HEK293 (cell line): ENCODE measurements around the gene CPN2.

ENCODE experiments used
- CTCF ChIA-PET: fragments of 350-600 bp; formaldehyde crosslinking; extraction: SDS; loops from one replicate; lab custom pipeline; 2021; ENCODE audit warnings: antibody characterized with exemption; lab: Yijun Ruan, JAX
- POLR2A ChIA-PET: fragments of 300-600 bp; formaldehyde crosslinking; extraction: SDS; loops from one replicate; lab custom pipeline; 2020; ENCODE audit warnings: antibody characterized with exemption, inconsistent platforms; lab: Yijun Ruan, JAX
- H3K27ac ChIP-seq: fragments of 200-500 bp; sonication (Bioruptor generic); 2 replicates; pipeline ENCODE4 v1.5.1; 2014; ENCODE audit warnings: low read depth, low read length, control low read depth, inconsistent platforms; ENCODE audit errors: extremely low read depth
- H3K36me3 ChIP-seq, 2 experiments: fragments of 200-500 bp in 1 of 2; sonication (Bioruptor generic) in 1 of 2; 1 replicate in 1 of 2; 2 replicates in 1 of 2; pipeline ENCODE4 v1.5.1; 2014 to 2017; ENCODE audit warnings: inconsistent platforms in 2 of 2, low read length in 2 of 2; ENCODE audit not compliant: control insufficient read depth in 2 of 2, insufficient read depth in 1 of 2
- H3K4me1 ChIP-seq: fragments of 200-500 bp; sonication (Bioruptor generic); 2 replicates; pipeline ENCODE4 v1.5.1; 2014; ENCODE audit warnings: mild to moderate bottlenecking, low read length, inconsistent platforms; ENCODE audit not compliant: control insufficient read depth, insufficient read depth
- H3K4me3 ChIP-seq: 2 replicates; pipeline ENCODE4 v1.5.1; 2011; ENCODE audit warnings: low read depth, mild to moderate bottlenecking, control low read depth, low read length, moderate library complexity
- H3K9me3 ChIP-seq: fragments of 200-500 bp; sonication (Bioruptor generic); 2 replicates; pipeline ENCODE4 v1.5.1; 2014; ENCODE audit warnings: low read depth, low read length, inconsistent platforms; ENCODE audit not compliant: control insufficient read depth, insufficient read depth
- AEBP2 ChIP-seq: fragments of 450-650 bp; formaldehyde crosslinking; IDR thresholded peaks from 2 replicates; pipeline ENCODE4 v1.5.1; 2016; ENCODE audit warnings: missing biosample characterization, missing genetic modification characterization, borderline replicate concordance
- BCL11B ChIP-seq: fragments of 450-650 bp; formaldehyde crosslinking; IDR thresholded peaks from 2 replicates; pipeline ENCODE4 v1.5.1; 2016; ENCODE audit warnings: low read depth, missing biosample characterization, missing genetic modification characterization
- FEZF1 ChIP-seq: fragments of 450-650 bp; formaldehyde crosslinking; IDR thresholded peaks from 2 replicates; pipeline ENCODE4 v1.5.1; 2016; ENCODE audit warnings: missing biosample characterization, missing genetic modification characterization
- HOXC10 ChIP-seq: sonication (generic); formaldehyde crosslinking; IDR thresholded peaks from 2 replicates; pipeline ENCODE4 v1.8.1; 2023; ENCODE audit warnings: mild to moderate bottlenecking, missing genetic modification reagents
- IKZF3 ChIP-seq: fragments of 450-650 bp; IDR thresholded peaks from 2 replicates; pipeline ENCODE4 v1.5.0; 2018; ENCODE audit warnings: missing biosample characterization, mild to moderate bottlenecking, missing genetic modification characterization, moderate library complexity
- OSR2 ChIP-seq: fragments of 450-650 bp; formaldehyde crosslinking; IDR thresholded peaks from 2 replicates; pipeline ENCODE4 v1.5.1; 2016; ENCODE audit warnings: missing biosample characterization, missing genetic modification characterization
- PATZ1 ChIP-seq: fragments of 450-650 bp; formaldehyde crosslinking; IDR thresholded peaks from 2 replicates; pipeline ENCODE4 v1.5.1; 2016; ENCODE audit warnings: missing biosample characterization, missing genetic modification characterization
- PBX3 ChIP-seq: sonication (generic); formaldehyde crosslinking; IDR thresholded peaks from 2 replicates; pipeline ENCODE4 v1.8.1; 2022; ENCODE audit warnings: mild to moderate bottlenecking, moderate library complexity, missing genetic modification reagents
- SALL2 ChIP-seq: fragments of 450-650 bp; formaldehyde crosslinking; IDR thresholded peaks from 2 replicates; pipeline ENCODE4 v1.5.0; 2017; ENCODE audit warnings: missing biosample characterization, mild to moderate bottlenecking, missing genetic modification characterization, borderline replicate concordance
- SCRT1 ChIP-seq: fragments of 450-650 bp; formaldehyde crosslinking; IDR thresholded peaks from 2 replicates; pipeline ENCODE4 v1.5.1; 2016; ENCODE audit warnings: missing biosample characterization, missing genetic modification characterization, borderline replicate concordance
- SCRT2 ChIP-seq: fragments of 450-650 bp; formaldehyde crosslinking; IDR thresholded peaks from 2 replicates; pipeline ENCODE4 v1.5.1; 2016; ENCODE audit warnings: missing biosample characterization, missing genetic modification characterization
- SP7 ChIP-seq: fragments of 450-650 bp; formaldehyde crosslinking; IDR thresholded peaks from 2 replicates; pipeline ENCODE4 v1.5.1; 2016; ENCODE audit warnings: missing biosample characterization, missing genetic modification characterization
- ZBTB17 ChIP-seq: fragments of 450-650 bp; formaldehyde crosslinking; IDR thresholded peaks from 2 replicates; pipeline ENCODE4 v1.5.1; 2016; ENCODE audit warnings: missing biosample characterization, missing genetic modification characterization
- ZBTB48 ChIP-seq: fragments of 450-650 bp; formaldehyde crosslinking; IDR thresholded peaks from 2 replicates; pipeline ENCODE4 v1.5.1; 2016; ENCODE audit warnings: missing biosample characterization, missing genetic modification characterization
- ZBTB8A ChIP-seq: fragments of 450-650 bp; formaldehyde crosslinking; IDR thresholded peaks from 2 replicates; pipeline ENCODE4 v1.5.1; 2016; ENCODE audit warnings: missing biosample characterization, missing genetic modification characterization
- ZEB2 ChIP-seq: fragments of 450-650 bp; formaldehyde crosslinking; IDR thresholded peaks from 2 replicates; pipeline ENCODE4 v1.5.1; 2016; ENCODE audit warnings: missing biosample characterization, missing genetic modification characterization
- ZFHX2 ChIP-seq: fragments of 450-650 bp; formaldehyde crosslinking; conservative IDR thresholded peaks from 2 replicates; pipeline ENCODE4 v1.5.1; 2016; ENCODE audit warnings: missing biosample characterization, missing genetic modification characterization
- ZIC2 ChIP-seq: fragments of 450-650 bp; formaldehyde crosslinking; IDR thresholded peaks from 2 replicates; pipeline ENCODE4 v1.5.1; 2016; ENCODE audit warnings: missing biosample characterization, missing genetic modification characterization
- ZNF140 ChIP-seq: fragments of 450-650 bp; formaldehyde crosslinking; IDR thresholded peaks from 2 replicates; pipeline ENCODE4 v1.5.1; 2016; ENCODE audit warnings: missing biosample characterization, missing genetic modification characterization
- ZNF24 ChIP-seq: fragments of 450-650 bp; formaldehyde crosslinking; IDR thresholded peaks from 2 replicates; pipeline ENCODE4 v1.5.1; 2016; ENCODE audit warnings: missing biosample characterization, missing genetic modification characterization
- ZNF302 ChIP-seq: fragments of 450-650 bp; formaldehyde crosslinking; IDR thresholded peaks from 2 replicates; pipeline ENCODE4 v1.5.1; 2016; ENCODE audit warnings: missing biosample characterization, missing genetic modification characterization, low read depth
- ZNF350 ChIP-seq: fragments of 450-650 bp; formaldehyde crosslinking; IDR thresholded peaks from 2 replicates; pipeline ENCODE4 v1.5.0; 2017; ENCODE audit warnings: missing biosample characterization, mild to moderate bottlenecking, missing genetic modification characterization
- ZNF391 ChIP-seq: fragments of 450-650 bp; formaldehyde crosslinking; IDR thresholded peaks from 2 replicates; pipeline ENCODE4 v1.5.1; 2016; ENCODE audit warnings: low read depth, missing biosample characterization, missing genetic modification characterization, borderline replicate concordance
- ZNF433 ChIP-seq: fragments of 450-650 bp; formaldehyde crosslinking; IDR thresholded peaks from 2 replicates; pipeline ENCODE4 v1.5.1; 2016; ENCODE audit warnings: missing biosample characterization, missing genetic modification characterization, low read depth
- ZNF473 ChIP-seq: fragments of 450-650 bp; formaldehyde crosslinking; IDR thresholded peaks from 2 replicates; pipeline ENCODE4 v1.5.1; 2017; ENCODE audit warnings: missing biosample characterization, missing genetic modification characterization
- ZNF544 ChIP-seq: fragments of 450-650 bp; formaldehyde crosslinking; IDR thresholded peaks from 2 replicates; pipeline ENCODE4 v1.5.0; 2017; ENCODE audit warnings: missing biosample characterization, missing genetic modification characterization
- ZNF585B ChIP-seq: fragments of 450-650 bp; formaldehyde crosslinking; IDR thresholded peaks from 2 replicates; pipeline ENCODE4 v1.5.1; 2016; ENCODE audit warnings: missing biosample characterization, missing genetic modification characterization
- ZNF600 ChIP-seq: fragments of 450-650 bp; formaldehyde crosslinking; IDR thresholded peaks from 2 replicates; pipeline ENCODE4 v1.5.1; 2016; ENCODE audit warnings: missing biosample characterization, missing genetic modification characterization
- TF ChIP-seq, protein P1 (sequence below): fragments of 450-650 bp; IDR thresholded peaks from 2 replicates; pipeline ENCODE4 v1.5.1; 2018; ENCODE audit warnings: missing biosample characterization, mild to moderate bottlenecking, missing genetic modification characterization

The CPN2 gene

DNA sequence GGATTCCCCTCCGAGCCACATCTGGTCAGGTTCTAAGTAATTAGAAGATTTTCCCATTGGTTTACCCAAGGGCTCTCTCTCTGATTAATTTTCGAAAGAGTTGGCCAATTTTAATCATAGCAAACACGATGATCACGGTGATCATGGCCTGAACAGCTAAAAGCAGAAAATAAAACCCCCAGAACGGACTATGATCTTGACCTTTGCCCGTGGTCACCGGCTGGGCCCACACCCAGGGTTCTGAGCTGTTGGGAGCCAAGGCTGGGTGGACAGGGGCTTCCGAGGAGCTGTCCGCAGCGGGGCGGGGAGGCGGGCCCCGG, 45.4 kb upstream of the CPN2 start (continued):
- TF ChIP-seq IKZF3 = no peak
- no peak for TF ChIP-seq AEBP2
- no peak for TF ChIP-seq ZNF473
- TF ChIP-seq HOXC10 (CRISPR knock-in tag) = no peak
- TF ChIP-seq ZNF391 (tag by site-specific recombination) = no peak

GRCh38 chr3:194395778-194396538, 44.8 kb upstream of the CPN2 start:
- Histone ChIP-seq H3K4me1 (no peaks in the 10 kb centered on the region), H3K9me3 (no peaks in the 10 kb centered on the region), H3K27ac (no peak overlapping the region), H3K36me3 (no peaks in the 10 kb centered on the region), H3K4me3 (no peak overlapping the region)
- CTCF ChIA-PET = interaction anchor here (1.4 kb wide), 1 partner anchor 53 kb away, joined by 5 read pairs; no protein-coding TSS in a partner anchor
- no peak for TF ChIP-seq SALL2 (tag by site-specific recombination)
- TF ChIP-seq ZNF600 = 0 out of 2 replicates have a peak, but pooled peaks have one; percentile 18
- TF ChIP-seq ZFHX2 (tag by site-specific recombination) = peak; percentile 31; the same call in 1 of the 2 replicates
- no peak for TF ChIP-seq PATZ1 (tag by site-specific recombination)
- no peak for TF ChIP-seq ZNF350 (tag by site-specific recombination)
- TF ChIP-seq ZBTB17 = peak; percentile 65
- TF ChIP-seq ZNF433 (tag by site-specific recombination) = 0 out of 2 replicates have a peak, but pooled peaks have one; percentile 1
- TF ChIP-seq ZIC2 (tag by site-specific recombination) = no peak
- TF ChIP-seq ZBTB48 (tag by site-specific recombination) = no peak
- no peak for TF ChIP-seq ZNF585B (tag by site-specific recombination)
- TF ChIP-seq ZNF544 (tag by site-specific recombination) = no peak
- POLR2A ChIA-PET = interaction anchor here (0.6 kb wide), 1 partner anchor 118 kb away, joined by 5 read pairs; no protein-coding TSS in a partner anchor

GRCh38 chr3:194395212-194395611, 44.1 kb upstream of the CPN2 start:
- ChIA-PET CTCF (interaction anchor here (0.7 to 1.4 kb wide), 2 partner anchors 9 to 52 kb away, joined by 4 to 5 read pairs; no protein-coding TSS in a partner anchor), POLR2A (no interaction called here)
- TF ChIP-seq SP7 = peak; percentile 95
- TF ChIP-seq ZEB2 (tag by site-specific recombination) = peak; percentile 22; the same call in 1 of the 2 replicates
- TF ChIP-seq ZNF302 (tag by site-specific recombination) = no peak
- TF ChIP-seq SCRT1 (tag by site-specific recombination) = 0 out of 2 replicates have a peak, but pooled peaks have one; percentile 50
- TF ChIP-seq SCRT2 = peak; percentile 81
- TF ChIP-seq ZNF140 (tag by site-specific recombination) = no peak
- TF ChIP-seq PBX3 (CRISPR knock-in tag) = no peak
- TF ChIP-seq BCL11B (tag by site-specific recombination) = 0 out of 2 replicates have a peak, but pooled peaks have one; percentile 24
- 0 out of 2 replicates have a peak, but pooled peaks have one; percentile 25 for TF ChIP-seq FEZF1
- TF ChIP-seq OSR2 (tag by site-specific recombination) = peak; percentile 74; the same call in 1 of the 2 replicates
- TF ChIP-seq, protein P1, sequence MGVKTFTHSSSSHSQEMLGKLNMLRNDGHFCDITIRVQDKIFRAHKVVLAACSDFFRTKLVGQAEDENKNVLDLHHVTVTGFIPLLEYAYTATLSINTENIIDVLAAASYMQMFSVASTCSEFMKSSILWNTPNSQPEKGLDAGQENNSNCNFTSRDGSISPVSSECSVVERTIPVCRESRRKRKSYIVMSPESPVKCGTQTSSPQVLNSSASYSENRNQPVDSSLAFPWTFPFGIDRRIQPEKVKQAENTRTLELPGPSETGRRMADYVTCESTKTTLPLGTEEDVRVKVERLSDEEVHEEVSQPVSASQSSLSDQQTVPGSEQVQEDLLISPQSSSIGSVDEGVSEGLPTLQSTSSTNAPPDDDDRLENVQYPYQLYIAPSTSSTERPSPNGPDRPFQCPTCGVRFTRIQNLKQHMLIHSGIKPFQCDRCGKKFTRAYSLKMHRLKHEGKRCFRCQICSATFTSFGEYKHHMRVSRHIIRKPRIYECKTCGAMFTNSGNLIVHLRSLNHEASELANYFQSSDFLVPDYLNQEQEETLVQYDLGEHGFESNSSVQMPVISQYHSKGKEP (tag by site-specific recombination) = peak; percentile 54; the same call in 1 of the 2 replicates
- TF ChIP-seq ZNF24 (tag by site-specific recombination) = no peak
- TF ChIP-seq ZBTB8A (tag by site-specific recombination) = 0 out of 2 replicates have a peak, but pooled peaks have one; percentile 20
- Histone ChIP-seq H3K36me3 (no peaks in the 10 kb centered on the region), H3K27ac (no peak overlapping the region), H3K4me3 (no peak overlapping the region), H3K9me3 (no peaks in the 10 kb centered on the region), H3K4me1 (no peaks in the 10 kb centered on the region)
